Right lobe of liver (tissue), 6 donors: ENCODE data around the gene UBAP2L. TPM values are rescaled to one million over a fixed set of nuclear protein-coding genes. Genes with fewer than 3 reads are reported as not detected.

Experiments
- ATAC-seq, 4 donors: fragments of 200-7000 bp; cut with Tn5 transposase; one replicate each; pipeline ENCODE4 v1.9.1; 2020; ENCODE audit warnings: mild to moderate bottlenecking in 4 of 4, moderate library complexity in 4 of 4
- DNase-seq, 3 donors: peaks; one replicate each; pipeline ENCODE4 v3.0.0-alpha.2; 2020
- H3K27ac ChIP-seq, 3 donors: fragments of 200-600 bp; one replicate each; pipeline ENCODE4 v1.8.0; 2022
- H3K27me3 ChIP-seq, 2 donors: fragments of 200-600 bp; one replicate each; pipeline ENCODE4 v1.8.0; 2022
- H3K36me3 ChIP-seq, 4 donors: fragments of 200-600 bp; sonication (generic) in 1 of 4; one replicate each; pipeline versions ENCODE4 v1.5.1 to v1.8.0; 2017 to 2022; ENCODE audit warnings: control low read depth in 1 of 4
- H3K4me1 ChIP-seq, 4 donors: fragments of 200-600 bp; sonication (generic) in 1 of 4; one replicate each; pipeline versions ENCODE4 v1.5.1 to v1.8.0; 2017 to 2022; ENCODE audit warnings: control low read depth in 1 of 4
- H3K4me3 ChIP-seq, 3 donors: fragments of 200-600 bp; one replicate each; pipeline ENCODE4 v1.8.0; 2022
- H3K9me3 ChIP-seq, 4 donors: fragments of 200-600 bp; sonication (generic) in 1 of 4; one replicate each; pipeline versions ENCODE4 v1.5.1 to v1.8.0; 2017 to 2022; ENCODE audit warnings: control low read depth in 1 of 4
- POLR2A ChIP-seq: fragments of 450-650 bp; IDR thresholded peaks from one replicate; pipeline ENCODE4 v1.6.1; 2017; ENCODE audit warnings: antibody characterized with exemption, mild to moderate bottlenecking
- whole genome bisulfite sequencing: methylation state at CpG from one replicate; pipeline ENCODE4 v1.1.6; 2018; ENCODE audit warnings: low coverage, low lambda C conversion rate; ENCODE audit not compliant: insufficient coverage; ENCODE audit errors: missing lambda C conversion rate; 5-methylcytosine and 5-hydroxymethylcytosine counted together
- intact Hi-C, 2 donors: fragments of 100-400 bp; cut with DNase I; formaldehyde crosslinking; loops; one replicate each; pipeline versions ENCODE4 v1.11.2 to v1.14.1; 2022
- total RNA-seq, 6 experiments: library from RNA; depleted of rRNA in 2 of 6; stranded (reverse); fragments of >200 nt in 2 of 6; fragmentation: NEBNext Ultra II Directional in 3 of 6; extraction: Animal tissue kit (Norgen Biotek cat#: 25700) in 3 of 6; gene quantifications; one replicate each; pipeline versions ENCODE4 v1.1.0 to v1.2.4, GENCODE V29; 2016 to 2023
- TF ChIP-seq, protein P1 (sequence below), 4 donors: fragments of 200-600 bp in 3 of 4; fragments of 450-650 bp in 1 of 4; IDR thresholded peaks; one replicate each; pipeline versions ENCODE4 v1.5.1 to v1.8.0; 2016 to 2022; ENCODE audit warnings: antibody characterized with exemption in 4 of 4, mild to moderate bottlenecking in 2 of 4
- donor health status: DM: no; HTN: yes; CAD: no.
- donor health status: DM: no; HTN: no; CAD: no.
- donor health status: DM: no; HTN: no; CAD: no.
- donor health status: DM: no; HTN: yes; CAD: no.
- donor health status: DM: no; HTN: yes; CAD: no.

The UBAP2L gene
- total RNA-seq, 6 experiments from 2014 or later: 26.8 to 57.2 (median 40.4) TPM

GRCh38 chr1:154220970-154221277 lies 169 bp downstream of the UBAP2L start:
- intact Hi-C loops: no loop called here
- Histone ChIP-seq H3K4me1 (peaks cover 0 to 46% (median 18%) of the 10 kb centered on the region in 4 donors), H3K9me3 (no peaks in the 10 kb centered on the region), H3K27ac (peak overlapping the region; percentile 90 to 99 (median 95)), H3K36me3 (peaks cover 0 to 36% (median 5%) of the 10 kb centered on the region in 4 donors), H3K27me3 (no peaks in the 10 kb centered on the region), H3K4me3 (peak overlapping the region; percentile 73 to 81 (median 80))
- no peak for DNase-seq
- WGBS: 0% methylated on average over 7 of the region's 33 CpGs
- TF ChIP-seq, protein P1, sequence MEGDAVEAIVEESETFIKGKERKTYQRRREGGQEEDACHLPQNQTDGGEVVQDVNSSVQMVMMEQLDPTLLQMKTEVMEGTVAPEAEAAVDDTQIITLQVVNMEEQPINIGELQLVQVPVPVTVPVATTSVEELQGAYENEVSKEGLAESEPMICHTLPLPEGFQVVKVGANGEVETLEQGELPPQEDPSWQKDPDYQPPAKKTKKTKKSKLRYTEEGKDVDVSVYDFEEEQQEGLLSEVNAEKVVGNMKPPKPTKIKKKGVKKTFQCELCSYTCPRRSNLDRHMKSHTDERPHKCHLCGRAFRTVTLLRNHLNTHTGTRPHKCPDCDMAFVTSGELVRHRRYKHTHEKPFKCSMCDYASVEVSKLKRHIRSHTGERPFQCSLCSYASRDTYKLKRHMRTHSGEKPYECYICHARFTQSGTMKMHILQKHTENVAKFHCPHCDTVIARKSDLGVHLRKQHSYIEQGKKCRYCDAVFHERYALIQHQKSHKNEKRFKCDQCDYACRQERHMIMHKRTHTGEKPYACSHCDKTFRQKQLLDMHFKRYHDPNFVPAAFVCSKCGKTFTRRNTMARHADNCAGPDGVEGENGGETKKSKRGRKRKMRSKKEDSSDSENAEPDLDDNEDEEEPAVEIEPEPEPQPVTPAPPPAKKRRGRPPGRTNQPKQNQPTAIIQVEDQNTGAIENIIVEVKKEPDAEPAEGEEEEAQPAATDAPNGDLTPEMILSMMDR (IDR thresholded peaks at IDR 0.05): no peak
- TF ChIP-seq POLR2A: peak; percentile 13
- ATAC-seq: no peak

GRCh38 chr1:154221278-154222001 lies 685 bp downstream of the UBAP2L start:
- WGBS: 0% methylated on average over 5 of the region's 28 CpGs
- peak; percentile 19 to 54 (median 38) for ATAC-seq
- H3K9me3 ChIP-seq: no peaks in the 10 kb centered on the region
- peak; percentile 63 to 76 (median 64) for DNase-seq
- intact Hi-C loops: no loop called here
- peak overlapping the region; percentile 73 to 81 (median 80) for H3K4me3 ChIP-seq
- peaks cover 0 to 40% (median 5%) of the 10 kb centered on the region in 4 donors for H3K36me3 ChIP-seq
- no peaks in the 10 kb centered on the region for H3K27me3 ChIP-seq
- H3K27ac ChIP-seq: peak overlapping the region; percentile 90 to 99 (median 95)
- H3K4me1 ChIP-seq: peaks cover 0 to 45% (median 18%) of the 10 kb centered on the region in 4 donors
- TF ChIP-seq, protein P1 (IDR thresholded peaks at IDR 0.05): no peak
- TF ChIP-seq POLR2A: no peak

DNA sequence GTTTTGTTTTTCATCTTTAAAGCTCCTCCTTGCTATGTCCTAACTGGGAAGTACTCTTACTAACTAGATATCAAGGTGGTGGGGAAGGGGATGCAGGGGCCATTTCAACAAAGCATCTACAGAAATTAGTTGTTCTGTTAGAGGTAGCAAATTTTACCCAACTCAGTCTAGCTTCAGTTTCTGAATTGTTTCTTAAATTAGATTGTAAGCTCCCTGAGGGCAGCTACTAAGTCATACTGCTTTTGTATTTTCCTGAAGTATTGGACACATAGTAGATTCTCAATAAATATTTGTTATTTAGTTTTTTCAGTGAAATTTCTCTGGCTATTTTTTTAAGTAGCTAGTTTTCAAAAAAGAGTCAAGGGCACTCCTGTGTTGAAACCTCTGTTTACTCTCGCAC lies 1.8 kb downstream of the UBAP2L start:
- TF ChIP-seq POLR2A: no peak
- TF ChIP-seq, protein P1 (IDR thresholded peaks at IDR 0.05): no peak
- Histone ChIP-seq H3K27me3 (no peaks in the 10 kb centered on the region), H3K27ac (peak overlapping the region in 1 of 3 donors; percentile 99), H3K36me3 (peaks cover 0 to 40% (median 9%) of the 10 kb centered on the region in 4 donors), H3K4me3 (peak overlapping the region in 1 of 3 donors; percentile 80), H3K4me1 (peaks cover 0 to 41% (median 18%) of the 10 kb centered on the region in 4 donors), H3K9me3 (no peaks in the 10 kb centered on the region)
- DNase-seq (no peak), ATAC-seq (no peak)
- intact Hi-C loops: no loop called here
- WGBS: 31% methylated on average over 1 of the region's 1 CpG

- DNase-seq: no peak
- 75% methylated on average over 1 of the region's 1 CpG for WGBS
- ATAC-seq: no peak
- TF ChIP-seq, protein P1 (IDR thresholded peaks at IDR 0.05): no peak
- TF ChIP-seq POLR2A: no peak
- Histone ChIP-seq H3K4me3 (no peak overlapping the region), H3K9me3 (no peaks in the 10 kb centered on the region), H3K36me3 (peaks cover 0 to 40% (median 11%) of the 10 kb centered on the region in 4 donors), H3K27me3 (no peaks in the 10 kb centered on the region), H3K27ac (no peak overlapping the region), H3K4me1 (peaks cover 0 to 41% (median 17%) of the 10 kb centered on the region in 4 donors)
- intact Hi-C loops: no loop called here
These were observed 2.2 kb downstream of the UBAP2L start for GRCh38 chr1:154222918-154223317.
